Measurements from ENCODE around the gene C11orf21.
A peak's percentile ranks its signal among the peaks of the same experiment; 100 is the strongest.

Gene C11orf21

DNA sequence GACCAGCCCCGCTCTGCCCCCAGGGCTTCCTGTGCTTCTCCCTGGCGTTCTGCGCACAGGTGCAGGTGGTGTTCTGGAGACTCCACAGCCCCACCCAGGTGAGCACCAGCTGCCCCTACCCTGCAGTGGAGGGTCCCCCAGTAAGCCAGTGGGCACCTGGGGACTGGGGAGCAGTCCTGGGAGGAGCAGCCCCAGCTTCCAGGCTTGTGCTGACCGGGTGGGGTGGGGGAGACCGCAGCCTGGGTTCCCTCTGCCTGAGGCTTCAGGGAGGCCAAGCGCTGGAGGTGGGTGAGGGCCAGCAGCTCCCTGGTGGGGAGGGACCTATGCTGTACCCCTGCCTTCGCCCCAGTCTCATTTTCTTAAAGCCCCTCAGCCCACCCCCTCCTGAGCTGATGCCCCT lies 7.0 kb upstream of the C11orf21 start:
- DNase-seq (ENCODE audit: low read depth in 3 of 3): no peak

DNA sequence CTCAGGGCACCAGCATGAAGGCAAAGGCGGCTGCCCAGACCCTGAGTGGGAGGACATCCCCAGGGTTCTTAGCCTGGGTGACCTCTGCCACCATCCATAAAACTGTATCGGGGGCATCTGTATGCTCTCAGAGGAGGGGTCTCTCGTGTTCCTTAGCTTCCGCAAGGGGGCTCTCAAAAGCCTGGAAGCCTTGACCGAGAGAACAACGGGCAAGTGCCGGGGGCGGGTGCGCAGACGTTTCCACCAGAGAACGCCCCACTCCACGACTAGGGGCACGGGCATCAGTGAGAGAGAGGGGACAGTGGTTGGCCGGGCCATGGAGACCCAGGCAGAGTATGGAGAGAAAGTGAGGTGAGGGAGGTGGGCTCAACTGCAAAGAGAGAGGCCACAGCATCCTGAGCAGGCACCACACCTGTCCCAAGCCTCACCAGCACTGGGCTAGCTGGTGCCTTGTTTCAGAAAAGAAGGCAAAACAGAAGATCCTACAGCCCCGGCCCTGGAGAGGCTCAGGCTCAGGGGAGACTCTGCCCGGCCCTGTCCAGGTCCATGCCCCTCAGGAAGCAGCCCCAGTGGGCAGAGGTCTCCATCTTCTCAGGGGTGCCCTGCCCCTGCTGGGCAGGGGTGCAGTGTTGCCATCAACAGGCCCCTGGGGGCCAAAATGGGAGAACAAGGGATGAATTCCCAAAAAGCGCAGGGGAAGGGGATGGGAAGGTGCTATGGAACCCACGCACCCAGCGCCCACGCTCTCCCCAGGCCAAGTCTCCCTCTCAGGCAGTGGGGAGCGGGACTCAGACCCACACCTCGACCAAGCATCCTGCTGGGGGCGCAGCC lies 6.0 kb upstream of the C11orf21 start:
- no peak for DNase-seq (ENCODE audit: low read depth in 3 of 3)

DNA sequence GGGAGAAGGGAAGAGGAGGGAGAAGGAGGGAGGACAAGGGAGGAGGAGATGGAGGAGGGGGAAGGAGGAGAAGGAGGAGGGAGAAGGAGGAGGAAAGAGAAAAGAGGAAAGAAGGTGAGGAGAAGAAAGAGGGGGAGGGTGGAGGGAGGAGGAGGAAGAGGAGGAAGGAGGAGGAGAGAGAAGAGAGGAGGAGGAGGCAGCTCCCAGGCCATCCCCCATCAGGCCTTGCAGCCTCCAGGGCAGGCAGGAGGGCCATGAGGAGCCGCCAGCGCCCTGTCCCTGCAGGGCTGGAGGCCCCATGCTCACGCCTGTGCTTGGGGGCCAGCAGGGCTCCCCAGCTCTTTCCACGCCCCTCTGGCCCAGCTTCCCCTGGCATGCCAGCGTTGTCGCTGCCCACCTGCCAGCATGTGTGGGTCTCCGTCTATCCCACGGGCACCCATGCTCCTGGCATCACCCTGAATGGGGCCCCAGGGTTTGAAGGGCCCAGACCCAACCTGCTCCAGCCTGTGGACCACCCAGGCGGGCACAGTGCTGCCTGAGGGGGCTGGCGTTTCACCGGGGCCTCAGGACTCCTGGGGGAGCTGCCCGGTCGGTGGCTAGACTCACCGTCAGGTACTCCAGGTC lies 5.3 kb upstream of the C11orf21 start:
- DNase-seq (ENCODE audit: low read depth in 3 of 3): no peak

DNA sequence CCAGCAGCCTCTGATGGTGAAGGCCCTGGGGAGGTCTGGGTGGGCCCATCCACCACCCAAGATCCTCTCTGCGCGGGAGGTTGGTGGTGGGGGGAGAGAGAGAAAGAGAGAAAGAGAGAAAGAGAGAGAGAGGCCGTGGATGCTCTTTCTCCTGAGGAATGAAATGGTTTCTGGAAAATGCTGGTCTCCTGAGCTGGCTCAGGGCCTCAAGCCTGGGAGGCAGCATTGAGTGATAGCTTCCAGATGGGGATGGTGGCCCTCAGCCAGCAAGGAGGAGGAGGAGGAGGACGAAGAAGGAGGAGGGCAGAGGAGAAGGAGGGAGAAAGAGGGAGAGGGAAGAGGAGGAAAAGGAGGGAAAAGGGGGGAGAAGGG lies 4.7 kb upstream of the C11orf21 start:
- DNase-seq (ENCODE audit: low read depth in 3 of 3): no peak

DNA sequence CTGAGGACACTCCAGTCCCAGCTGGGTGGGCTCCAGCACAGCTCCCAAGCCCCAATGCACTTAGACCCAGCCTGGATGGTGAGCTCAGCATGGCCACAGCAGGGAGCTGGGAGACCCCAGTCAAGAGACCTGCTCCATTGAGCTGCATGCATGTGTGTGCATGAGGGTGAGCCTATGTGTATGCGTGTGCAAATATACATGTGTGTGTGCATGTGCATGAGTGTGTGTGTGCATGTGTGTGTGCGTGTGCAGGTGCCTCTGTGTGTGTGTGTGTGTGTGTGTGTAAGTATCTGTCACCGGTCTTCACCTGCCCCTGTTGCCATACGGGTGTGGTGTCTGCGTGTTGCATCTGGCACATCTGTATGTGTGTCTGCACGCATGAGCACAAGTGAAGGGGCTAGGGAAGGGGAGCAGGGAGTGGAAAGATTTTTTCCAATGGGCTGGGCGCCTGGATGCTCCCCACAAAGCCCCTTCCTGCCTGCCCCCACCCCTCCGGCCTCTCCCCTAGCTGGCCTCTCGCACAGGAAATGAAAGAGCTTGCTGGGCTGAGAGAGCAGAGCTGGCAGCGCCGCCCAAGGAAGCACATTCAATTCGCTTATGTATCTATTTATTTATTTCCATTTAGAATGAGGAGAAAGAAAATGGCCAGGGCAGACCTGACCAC lies 4.2 kb upstream of the C11orf21 start:
- DNase-seq (ENCODE audit: low read depth in 3 of 3): no peak

DNA sequence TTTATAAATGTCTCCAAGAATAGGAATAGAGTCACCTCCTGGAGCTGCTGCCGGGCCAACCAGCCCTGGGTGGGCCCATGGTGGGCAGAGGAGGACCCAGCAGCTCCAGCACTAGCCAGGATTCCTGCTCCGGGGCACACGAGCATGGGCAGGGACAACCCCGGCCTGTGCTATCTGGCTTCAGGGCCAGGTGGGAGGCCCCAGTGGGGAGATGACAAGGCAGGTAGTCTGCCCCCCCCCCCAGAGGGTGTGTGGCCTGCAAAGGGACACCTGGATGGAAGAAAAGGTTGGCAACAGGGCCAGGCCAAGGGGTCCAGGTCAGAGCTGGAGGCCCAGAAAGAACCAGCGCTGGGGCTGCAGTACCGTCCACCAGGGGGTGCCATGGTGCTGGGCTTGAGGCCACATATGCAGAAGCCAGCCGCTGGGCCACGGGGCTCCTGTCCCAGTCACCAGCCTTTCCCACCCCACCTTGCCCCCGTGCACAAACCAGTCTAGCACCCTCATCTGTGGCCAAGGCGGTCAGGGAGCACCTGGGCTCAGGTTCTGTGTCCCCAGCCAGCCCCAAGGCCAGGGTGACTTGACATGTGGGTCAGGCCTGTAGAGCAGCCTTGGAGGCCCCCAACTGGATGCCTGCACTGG lies 3.5 kb upstream of the C11orf21 start:
- peak; percentile 61 to 91 (median 79) for DNase-seq (ENCODE audit: low read depth in 3 of 3)

DNA sequence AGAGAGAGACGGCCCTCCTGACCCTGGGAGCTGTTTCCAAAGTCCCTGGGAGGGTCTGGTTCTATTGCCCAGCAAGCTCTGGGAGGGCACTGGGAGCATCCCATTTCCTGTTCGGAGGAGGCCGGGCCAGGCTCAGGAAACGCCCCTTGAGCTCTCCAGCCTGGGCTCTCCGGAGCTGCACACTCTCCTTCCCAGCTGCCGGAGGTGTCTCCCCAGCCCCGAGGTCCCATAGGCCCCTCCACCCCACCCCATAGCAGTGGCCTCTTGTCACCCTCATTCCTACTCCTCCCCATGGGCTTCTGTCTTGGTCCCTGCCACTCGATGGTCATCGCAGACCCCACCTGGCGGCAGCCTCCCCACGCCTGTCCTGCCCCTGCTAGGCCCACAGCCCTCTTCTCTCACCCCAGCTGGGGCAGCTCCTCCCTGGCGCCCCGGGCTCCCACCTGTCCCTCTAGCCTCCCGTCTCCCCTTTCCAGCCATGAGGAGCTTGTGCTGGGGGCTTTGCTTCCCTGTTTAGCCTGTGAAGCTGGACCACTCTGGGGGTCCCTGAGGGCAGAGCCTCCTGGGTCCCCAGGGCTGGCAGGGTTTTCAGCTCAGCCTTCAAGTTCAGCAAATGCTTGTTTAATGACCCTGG lies 2.9 kb upstream of the C11orf21 start:
- DNase-seq (ENCODE audit: low read depth in 3 of 3): no peak

DNA sequence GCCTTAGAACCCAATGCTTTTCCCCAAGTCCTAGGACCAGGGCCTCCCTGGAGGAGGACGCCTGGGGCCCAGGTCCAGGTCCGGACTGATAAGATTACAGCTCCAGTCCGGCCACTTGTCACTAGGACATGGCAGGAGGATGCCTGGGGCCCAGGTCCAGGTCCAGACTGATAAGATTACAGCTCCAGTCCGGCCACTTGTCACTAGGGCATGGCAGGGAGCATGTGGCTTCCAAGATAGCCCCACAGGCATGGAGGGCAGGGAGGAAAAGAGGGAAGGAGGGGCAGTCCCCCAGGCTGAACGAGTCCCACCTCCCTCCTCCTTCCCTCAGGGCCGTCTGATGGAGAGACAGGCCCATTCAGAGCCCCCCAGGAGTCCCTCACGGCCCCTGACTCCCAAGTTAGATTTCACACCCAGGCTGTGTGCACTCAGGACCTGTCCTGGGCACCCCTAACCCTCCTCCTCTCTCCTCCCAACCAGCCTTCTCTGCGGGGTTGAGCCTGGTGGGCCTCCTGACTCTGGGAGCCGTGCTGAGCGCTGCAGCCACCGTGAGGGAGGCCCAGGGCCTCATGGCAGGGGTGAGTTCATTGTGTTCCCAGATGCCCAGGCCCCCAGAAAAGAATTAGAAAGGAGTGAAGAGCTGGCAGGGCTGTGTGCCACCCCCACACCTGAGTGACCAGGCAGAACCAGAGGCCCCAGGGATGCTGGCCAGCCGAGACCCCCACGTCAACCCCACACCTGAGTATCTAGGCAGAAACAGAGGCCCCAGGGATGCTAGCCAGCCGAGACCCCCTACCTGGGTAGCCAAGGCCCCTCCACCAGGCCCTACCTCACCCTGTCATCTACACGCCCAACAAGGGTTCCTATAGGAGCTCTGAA lies 2.1 kb upstream of the C11orf21 start:
- DNase-seq (ENCODE audit: low read depth in 3 of 3): no peak

DNA sequence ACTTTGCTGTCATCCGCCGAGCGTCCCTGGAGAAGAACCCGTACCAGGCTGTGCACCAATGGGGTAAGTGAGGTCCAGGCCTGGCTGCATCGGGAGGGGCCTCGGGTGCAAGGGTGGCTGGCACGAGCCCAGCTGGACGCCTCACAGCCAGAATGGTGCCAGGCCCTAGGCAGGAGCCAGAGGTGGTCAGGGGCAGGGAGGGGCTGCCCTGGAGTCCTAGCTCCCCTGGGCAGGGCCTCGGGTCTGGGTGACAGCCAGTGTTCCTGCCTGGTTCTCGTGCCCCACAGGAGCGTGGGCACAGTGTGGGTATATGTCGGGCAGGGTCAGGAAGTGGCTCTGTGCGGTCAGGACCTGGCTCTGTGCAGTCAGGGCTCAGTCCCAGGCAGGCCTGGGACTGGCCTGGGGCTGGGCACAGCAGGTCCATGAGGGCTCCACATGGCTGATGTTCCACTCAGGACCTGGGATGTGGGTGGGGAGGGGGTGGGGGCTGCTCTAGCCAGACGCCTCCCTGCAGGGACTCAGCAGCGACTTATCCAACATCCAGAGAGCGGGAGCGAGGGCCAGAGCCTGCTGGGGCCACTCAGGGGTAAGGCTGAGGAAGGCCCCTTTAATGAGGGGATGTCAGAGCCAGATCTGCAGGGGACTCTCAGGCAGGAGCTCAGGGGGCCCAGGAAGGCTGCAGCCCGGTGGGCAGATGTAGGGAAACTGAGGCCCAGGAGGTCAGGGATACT lies 1.3 kb upstream of the C11orf21 start:
- no peak for DNase-seq (ENCODE audit: low read depth in 3 of 3)

DNA sequence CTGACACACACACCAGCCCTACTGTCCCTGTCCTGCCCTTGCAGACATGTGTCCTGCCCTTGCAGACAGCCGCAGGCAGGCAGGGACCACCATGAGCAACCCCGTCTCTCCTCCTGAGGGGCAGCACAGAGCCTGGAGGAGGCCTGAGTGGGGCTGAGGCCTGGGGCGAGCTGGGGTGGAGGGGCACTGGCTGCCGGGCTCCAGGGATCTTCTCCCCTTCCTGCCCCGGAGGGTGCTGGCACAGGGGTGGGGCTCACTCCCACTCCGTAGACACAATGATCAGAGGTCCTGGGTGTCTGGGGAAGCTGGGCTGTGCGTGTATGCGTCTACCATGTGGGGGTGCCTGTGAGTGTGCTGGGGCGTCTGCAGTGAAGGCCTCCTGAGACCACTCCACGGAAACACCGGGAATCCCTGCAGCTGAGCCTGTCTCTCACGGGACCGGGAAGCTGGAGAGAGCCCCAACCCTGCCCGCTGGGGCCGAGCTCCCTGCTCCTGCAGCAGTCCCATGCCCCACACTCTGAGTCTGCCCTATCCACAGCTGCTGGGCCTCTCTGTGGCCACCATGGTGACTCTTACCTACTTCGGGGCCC lies 683 bp upstream of the C11orf21 start:
- no peak for DNase-seq (ENCODE audit: low read depth in 3 of 3)

DNA sequence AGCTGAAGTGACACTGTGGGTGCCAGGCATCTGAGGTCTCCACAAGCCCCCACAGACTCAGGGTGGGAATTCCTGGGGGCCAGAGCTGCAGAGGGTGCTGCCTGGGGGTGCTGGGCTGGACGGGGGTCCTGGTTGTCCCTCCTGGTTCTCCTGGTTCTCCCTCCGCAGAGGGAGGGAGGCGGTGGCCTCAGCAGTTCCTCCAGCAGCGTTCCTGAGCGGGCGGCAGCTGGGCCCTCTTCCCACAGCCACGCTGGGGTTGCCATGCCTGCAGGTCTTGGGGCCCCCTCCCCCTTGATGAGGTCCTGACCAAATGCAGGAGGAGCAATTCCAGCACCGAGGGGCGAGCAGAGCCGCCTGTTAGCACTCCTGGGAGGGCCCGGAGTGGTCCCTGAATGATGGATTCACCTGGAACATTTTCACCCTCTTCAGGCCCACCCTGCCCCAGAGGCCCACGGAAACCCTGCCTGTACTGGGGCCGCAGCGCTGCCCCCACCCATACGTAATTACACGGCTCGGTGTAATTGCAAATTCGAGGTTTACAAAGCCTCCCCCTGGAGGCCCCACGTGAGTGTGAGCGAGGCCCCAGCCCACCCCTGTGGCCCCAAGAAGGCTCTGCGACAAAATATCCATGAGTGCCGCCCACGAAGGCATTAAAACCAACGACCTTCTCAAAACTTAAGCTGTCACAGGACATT lies 635 bp downstream of the C11orf21 start:
- no peak for DNase-seq (ENCODE audit: low read depth in 3 of 3)

DNA sequence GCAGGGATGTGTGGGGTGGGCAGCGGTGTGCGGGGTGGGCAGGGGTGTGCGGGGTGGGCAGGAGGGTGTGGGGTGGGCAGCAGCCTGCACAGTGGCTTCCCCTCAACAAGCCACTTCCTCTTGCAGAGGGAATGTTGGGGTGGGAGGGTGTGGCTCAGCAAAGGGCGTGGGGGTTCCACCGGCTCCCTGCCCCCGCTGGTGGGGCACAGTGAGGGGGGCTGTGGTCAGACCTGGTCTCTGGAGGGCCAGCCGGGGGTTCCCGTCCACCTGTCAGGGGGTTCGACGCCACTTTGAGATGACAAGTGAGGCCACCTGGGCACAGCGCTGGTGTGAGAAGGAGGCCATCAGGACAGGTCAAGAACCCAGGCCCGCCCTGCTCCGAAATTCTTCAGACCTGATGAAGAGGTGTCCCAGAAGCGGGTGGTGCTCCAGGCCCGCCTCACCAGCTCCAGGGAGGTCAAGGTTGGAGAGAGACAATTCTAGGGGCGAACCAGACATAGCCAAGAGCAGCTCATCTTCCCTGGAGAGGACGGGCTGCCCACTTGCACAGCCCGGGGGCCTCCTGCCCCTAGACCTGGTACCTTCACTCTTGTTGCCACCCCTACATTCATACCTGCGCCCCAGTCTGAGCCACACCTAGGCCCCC lies 1.3 kb downstream of the C11orf21 start:
- DNase-seq (ENCODE audit: low read depth in 3 of 3): no peak

DNA sequence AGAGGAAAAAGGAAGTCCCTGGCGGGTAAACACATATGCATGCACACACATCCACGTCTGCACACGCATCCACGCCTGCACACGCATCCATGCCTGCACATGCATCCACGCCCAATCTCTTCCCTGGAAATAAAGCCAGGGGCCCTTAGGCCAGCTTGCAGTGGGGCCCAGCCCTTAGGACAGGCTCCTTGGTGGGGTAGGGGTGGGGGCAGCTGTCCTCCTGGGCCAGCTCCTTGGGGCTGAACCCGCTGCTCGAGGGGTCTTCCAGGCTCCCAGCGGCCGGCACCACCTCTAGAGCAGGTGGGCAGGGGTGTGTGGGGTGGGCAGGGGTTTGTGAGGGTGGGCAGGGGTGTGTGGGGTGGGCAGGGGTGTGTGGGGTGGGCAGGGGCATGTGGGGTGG lies 1.9 kb downstream of the C11orf21 start:
- DNase-seq (ENCODE audit: low read depth in 3 of 3): no peak

DNA sequence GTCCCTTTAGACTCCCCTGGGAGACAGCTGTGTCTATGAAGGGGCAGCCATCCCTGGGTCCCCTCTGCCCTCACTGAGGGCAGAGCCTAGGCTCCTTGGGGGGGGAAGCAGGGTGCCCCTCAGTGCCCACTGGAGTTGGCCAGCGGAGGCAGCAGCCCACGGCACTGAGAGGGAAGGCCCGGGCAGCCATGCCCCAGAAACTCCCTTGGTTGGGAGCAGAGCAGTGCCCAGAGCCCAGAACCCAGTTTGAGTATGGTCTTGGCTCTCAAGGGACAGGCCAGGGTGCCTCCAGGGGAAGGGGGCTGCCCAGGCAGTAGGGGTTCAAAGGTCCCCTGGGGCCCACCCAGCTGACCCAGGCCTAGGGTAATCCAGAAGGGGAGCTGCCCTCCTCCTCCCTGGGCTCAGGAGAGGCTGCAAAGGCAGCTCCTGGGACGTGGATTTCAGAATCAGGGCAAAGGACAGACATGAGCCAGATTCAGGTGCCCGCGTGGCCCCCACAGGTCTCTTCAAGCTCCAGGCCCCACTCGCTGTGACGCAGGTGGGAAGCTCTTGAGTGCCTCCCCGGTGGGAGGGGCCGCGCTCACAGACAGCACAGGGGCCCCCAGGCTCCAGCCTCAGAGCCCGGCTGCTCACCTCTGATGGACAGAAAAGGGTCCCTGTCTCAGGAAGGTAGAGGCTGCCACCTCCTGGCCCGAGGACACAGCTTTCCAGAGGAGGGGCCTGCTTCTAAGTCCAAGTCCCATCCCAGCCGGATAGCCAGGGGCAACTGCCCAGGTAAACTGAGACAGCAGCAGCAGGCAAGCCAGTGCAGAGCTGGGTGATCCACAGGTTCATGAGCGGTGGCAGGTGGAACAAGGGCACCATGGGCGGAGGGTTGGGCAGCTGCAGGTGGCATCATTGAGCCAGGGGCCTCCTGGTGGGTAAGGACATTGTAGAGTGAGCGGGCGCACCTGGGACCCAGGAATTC lies 2.6 kb downstream of the C11orf21 start:
- no peak for DNase-seq (ENCODE audit: low read depth in 3 of 3)

DNA sequence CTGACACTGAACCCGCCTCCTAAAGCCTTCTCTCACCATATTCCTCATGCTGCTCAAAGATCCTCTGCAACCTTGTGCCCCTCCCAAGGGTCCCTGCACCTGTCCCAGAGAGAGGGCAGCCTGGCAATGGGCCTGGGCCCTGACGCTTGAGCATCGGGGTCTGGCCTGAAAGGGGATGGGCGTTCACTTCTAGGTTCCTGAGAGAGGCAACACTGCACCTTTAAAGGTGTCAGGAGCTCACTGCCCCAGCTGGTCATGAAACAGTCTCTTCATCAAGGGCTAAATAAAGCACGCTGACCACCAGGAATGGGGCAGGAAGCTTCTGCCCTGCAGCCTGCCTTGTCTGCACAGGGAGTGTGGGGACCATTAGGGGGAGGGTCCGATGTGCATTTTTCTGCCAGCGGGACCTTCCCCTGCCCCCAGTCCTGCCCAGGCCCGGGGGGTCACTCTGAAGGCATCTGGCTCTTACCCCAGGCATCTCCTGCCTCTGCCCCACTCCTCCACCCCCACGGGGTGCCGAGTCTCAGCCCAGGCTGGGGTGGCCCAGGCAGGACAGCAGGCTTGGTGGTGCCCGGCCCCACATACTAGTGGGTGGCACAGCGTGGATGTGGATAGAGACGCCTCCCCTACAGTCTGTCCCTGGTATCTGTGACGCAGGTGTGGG lies 3.5 kb downstream of the C11orf21 start:
- DNase-seq (ENCODE audit: low read depth in 3 of 3): no peak

DNA sequence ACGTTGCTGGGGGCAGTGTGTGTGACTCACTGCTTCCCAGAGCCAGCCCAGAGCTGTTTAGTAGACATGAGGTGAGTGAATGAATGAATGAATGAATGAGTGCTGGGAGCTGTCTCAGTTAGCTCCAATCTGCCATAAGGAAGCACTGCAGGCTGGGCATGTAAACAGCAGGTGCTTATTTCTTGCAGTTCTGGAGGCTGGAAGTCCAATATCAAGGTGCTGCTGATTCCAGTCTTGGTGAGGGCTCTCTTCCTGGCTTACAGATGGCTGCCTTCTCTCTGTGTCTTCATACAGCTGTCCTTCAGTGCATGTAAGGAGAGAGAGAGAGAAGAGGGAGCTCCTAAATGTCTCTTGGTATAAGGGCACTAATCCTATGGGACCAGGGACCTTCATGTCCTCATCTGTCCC lies 4.1 kb downstream of the C11orf21 start:
- no peak for DNase-seq (ENCODE audit: low read depth in 3 of 3)
